Kidney capillary endothelial cell (primary cell): ENCODE results near the gene TM9SF1.

Source experiments
- DNase-seq: peaks from one replicate; pipeline ENCODE4 v3.0.0-alpha.2; 2018; ENCODE audit warnings: low spot score

The TM9SF1 gene

DNA sequence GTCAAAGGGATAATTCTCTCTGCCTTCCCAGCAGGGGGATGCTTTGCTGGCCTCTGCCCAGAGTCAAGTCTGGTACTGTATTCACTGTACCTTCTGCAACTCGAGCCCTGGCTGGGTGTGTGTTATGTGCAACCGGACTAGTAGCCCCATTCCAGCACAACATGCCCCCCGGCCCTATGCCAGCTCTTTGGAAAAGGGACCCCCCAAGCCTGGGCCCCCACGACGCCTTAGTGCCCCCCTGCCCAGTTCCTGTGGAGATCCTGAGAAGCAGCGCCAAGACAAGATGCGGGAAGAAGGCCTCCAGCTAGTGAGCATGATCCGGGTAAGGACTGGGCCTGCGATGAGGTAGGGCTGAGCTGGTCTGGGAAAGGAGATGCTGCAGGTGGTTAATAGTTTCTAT lies 44.7 kb downstream of the TM9SF1 start:
- no peak for DNase-seq

DNA sequence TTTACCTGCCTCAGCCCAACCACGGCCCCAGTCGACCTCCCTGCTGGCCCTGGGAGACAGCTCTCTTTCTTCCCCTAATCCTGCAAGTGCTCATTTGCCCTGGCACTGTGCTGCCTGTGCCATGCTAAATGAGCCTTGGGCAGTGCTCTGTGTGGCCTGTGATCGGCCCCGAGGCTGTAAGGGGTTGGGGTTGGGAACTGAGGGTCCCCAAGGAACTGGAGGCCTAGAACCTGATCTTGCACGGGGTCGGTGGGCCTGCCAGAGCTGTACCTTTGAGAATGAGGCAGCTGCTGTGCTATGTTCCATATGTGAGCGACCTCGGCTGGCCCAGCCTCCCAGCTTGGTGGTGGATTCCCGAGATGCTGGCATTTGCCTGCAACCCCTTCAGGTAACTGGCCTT lies 45.2 kb downstream of the TM9SF1 start:
- DNase-seq, result no peak

DNA sequence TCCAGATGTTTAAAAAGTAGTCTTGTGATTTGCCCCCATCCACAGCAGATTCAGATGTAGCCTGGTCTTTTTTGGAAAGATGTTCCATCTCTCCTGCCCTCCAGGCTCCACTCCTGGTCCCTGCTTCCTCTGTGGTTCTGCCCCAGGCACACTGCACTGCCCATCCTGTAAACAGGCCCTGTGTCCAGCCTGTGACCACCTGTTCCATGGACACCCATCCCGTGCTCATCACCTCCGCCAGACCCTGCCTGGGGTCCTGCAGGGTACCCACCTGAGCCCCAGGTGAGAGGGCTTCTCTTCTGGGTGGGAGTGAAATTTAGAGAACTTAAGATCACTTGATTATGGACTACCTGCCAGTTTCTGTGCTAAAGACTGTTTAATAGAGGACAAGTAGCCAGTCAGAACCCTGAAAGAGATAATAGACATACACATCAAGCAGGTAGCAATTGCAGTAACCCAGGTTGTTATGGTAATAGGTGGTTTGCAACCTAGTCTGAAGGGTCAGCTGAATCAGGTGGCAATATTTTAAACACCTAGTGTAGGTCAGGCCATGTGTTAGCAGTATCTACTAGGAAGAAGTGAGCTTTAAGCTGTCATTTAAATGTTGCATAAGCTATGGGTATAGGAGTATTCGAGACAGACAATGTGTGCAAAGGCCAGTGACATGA lies 45.8 kb downstream of the TM9SF1 start:
- no peak for DNase-seq

DNA sequence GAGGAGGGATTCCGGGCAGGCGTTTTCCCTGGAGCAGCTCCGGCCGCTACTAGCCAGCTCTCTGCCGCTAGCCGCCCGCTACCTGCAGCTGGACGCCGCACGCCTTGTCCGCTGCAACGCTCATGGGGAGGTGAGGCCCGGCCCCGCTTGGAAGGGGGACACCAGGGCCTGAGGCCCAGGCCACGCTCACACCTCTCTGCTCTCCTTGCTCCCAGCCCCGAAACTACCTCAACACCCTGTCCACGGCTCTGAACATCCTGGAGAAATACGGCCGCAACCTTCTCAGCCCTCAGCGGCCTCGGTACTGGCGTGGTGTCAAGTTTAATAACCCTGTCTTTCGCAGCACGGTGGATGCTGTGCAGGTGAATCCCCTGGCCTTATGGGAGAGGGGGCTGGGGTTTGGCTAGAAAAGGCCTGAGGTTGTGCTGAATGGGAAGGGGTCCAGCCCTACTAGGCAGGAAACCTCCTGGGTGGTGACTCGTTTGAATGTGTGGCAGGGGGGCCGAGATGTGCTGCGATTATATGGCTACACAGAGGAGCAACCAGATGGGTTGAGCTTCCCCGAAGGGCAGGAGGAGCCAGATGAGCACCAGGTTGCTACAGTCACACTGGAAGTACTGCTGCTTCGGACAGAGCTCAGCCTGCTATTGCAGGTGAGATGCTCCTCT lies 47.3 kb downstream of the TM9SF1 start:
- DNase-seq, result no peak

DNA sequence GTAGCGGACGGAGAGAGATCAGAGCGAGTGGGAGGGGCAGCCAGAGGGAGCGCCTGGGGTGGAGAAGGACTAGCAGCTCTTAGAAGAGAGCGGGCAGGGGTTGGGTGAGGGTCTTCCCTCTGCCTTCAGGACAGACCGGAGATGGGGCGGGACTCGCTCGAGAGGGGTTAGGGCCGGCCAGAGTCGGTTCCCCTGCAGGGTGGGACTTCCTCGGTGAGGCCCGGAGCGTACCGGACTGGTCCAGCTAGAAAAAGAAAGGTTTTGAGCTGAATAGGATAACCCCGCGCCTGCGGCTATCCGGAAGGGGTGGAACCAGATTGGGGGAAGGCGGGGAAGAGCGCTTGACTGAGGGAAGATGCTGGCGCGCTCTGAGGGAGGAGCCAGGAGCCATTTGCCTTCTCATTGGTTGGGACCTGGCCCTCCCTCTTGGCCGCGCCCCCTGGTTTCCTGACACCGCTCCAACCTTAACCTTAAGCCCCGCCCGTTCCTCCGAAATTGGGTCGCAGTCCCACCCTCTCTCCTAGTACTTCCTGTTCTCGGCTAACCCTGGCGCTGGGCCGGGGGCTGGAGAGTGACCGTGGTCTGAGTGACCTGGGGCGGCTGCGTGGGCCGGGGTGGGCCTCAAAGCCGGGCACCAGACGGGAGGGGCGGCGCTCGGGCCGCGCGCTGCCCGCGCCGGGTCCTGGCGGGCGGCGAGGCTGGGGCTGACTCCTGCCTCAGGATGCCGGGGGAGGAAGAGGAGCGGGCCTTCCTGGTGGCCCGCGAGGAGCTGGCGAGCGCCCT lies 48.1 kb downstream of the TM9SF1 start, which contains the start of gene RNF31:
TSS of gene RNF31 (plus strand) at position 521 of the 783 bp plus-strand sequence. CDS start at position 722, 201 bp downstream.
- DNase-seq, result peak; percentile 99

DNA sequence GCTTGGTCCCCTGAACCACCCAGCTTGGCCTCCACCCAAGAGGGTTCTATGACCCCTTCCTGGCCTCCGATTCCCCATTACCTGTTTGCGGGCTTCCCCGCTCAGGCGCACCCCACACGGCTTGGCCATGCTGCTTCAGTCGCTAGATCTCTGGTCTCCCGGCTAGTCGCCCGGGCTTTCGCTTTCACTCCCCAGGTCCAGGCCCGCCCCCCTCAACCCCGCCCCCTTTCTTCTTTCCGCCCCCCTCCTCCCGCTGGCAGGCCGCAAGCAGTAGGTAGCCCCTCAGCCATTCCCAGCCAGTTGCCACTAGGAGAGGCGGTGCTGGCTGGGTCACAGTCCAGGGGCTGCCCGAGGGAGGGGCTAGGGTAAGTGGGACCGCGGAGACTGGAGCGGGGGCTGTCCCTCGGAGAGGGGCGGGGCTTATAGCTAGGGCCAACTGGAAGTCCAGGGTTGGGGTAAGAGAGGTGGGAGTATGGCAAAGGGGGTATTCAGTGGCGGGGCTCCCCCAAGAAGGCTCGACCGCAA lies 48.7 kb downstream of the TM9SF1 start, which contains the start of gene PSME2:
TSS of gene PSME2 (minus strand) at position 158 of the 525 bp plus-strand sequence. CDS start at position 129, 29 bp downstream.
- DNase-seq, result peak; percentile 94

DNA sequence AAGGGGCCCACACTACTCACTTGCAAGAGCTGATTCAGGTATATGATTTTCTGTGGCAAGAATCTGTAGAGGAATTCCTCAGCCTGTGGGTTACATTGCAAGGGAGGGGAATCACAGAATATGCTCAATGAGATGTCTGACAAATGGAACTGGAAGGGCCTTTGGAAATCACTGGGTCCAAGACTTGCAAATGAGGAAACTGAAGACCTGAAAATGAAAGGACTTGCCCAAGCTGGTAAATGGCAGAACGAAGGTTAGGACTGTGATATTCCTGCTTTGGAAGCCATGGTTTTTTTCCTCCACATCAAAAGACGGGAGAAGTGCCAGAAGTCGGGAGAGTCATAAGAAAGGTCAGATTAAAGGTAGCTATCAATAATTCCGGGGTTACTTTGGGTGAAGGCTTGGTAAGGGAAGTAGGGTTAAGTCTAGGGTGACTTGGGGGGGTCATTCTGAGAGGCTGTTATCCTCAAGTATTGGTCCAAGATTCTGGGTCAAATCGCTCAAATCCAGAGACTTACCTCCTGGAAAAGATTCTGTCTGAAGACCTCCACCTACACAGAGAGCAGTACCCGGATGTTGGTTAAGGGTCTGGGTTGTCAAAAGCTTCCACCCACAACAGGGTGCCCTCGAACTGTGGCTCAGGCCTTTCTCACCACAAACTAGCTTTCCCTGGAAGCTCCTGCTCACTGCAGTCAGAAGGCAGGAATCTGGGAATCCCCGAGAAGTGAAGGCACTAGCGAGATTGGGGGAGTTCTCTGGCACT lies 49.4 kb downstream of the TM9SF1 start:
- no peak for DNase-seq

DNA sequence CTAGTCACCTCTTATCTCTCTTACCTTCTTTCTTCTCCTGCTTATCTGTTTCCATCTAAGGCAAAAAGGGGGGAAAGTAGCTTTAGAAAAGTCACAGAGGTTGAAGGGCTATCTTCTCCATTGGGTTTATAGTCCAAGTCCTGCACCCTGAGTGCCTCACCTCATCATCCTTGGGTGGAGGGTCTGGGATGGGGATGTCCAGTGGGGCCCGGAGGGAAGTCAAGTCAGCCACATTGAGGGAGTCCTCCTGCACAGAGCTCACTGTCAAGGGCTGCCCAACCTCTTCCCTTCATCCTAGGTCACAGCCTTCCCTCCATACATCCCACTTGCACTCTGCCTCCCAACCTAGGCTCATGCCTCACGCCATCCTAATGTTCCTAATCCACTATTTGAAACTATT lies 50.0 kb downstream of the TM9SF1 start:
- no peak for DNase-seq

DNA sequence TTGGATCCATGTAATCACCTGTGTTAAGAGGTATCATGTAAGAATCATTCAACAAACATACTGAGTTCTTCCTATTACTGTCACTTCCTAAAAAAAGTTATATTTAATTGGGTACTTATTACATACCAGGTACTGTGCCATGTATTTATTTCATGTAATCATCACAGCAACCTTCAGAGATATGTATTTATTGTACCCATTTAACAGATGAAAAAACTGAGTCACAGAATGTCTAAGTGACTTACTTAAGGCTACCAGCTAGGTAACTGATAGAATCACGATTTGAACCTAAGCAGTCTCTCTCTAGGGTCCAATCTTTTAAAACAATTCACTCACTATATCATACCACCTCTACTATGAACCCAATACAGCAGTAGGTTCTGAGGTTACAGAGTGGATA lies 50.8 kb downstream of the TM9SF1 start:
- no peak for DNase-seq

DNA sequence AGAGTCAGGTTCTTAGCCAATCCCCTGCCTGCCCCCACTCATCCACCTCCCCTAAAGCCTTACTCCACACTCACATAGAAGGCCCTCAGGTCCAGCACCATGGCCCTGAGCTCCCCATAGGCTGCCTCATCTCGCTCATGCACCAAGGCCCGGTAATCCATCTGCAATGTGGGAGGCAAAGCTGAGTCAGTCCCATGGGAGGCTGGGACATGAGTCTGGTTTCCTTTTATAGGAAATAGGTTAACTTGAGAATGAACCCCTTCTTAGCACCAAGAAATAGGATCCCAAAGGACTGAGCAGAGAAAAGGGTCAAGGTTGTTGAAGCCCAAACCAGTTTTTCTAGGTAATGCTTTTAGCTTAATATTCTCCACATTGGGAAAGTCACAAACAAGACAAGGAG lies 51.7 kb downstream of the TM9SF1 start:
- no peak for DNase-seq

DNA sequence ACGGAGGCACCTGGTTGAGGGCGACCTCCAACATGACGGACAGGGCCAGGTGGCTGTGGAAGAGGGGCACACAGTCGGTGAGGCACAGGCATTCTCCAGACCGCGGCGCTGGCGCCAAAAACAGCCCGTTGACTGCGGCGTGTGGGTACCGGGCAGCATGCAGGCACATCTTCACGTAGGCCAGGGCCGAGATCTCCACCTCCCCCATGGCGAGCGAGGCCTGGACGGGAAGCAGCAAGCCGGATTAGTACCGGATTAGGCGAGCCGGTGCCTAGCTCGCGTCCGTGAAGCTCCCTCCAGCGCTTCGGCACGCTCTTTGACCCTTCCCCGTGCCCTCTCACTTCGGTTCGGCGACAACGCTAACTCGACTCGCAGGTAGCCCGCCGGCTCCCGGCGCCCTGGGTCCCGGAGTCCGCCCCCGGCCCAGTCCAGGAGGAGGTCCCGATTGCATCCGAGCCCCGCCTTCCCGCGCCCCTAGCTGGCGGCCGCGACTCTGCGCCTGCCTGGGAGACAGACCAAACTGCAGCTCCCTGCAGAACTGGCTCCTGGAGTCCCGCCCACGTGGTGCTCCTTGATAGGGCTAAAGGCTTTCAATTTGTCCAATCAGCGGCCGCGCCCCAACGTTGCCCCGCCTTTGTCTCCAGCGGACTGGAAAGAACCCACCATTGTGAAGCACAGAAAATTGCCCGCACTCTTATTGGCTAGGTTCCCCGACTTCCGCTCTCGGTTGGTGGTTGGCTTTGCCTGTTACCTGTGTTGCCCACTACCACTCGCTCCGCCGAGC lies 54.0 kb downstream of the TM9SF1 start, which contains the start of gene EMC9:
TSS of gene EMC9 (minus strand) at position 495 of the 784 bp plus-strand sequence. CDS start at position 208, 287 bp downstream.
- DNase-seq, result peak; percentile 99

DNA sequence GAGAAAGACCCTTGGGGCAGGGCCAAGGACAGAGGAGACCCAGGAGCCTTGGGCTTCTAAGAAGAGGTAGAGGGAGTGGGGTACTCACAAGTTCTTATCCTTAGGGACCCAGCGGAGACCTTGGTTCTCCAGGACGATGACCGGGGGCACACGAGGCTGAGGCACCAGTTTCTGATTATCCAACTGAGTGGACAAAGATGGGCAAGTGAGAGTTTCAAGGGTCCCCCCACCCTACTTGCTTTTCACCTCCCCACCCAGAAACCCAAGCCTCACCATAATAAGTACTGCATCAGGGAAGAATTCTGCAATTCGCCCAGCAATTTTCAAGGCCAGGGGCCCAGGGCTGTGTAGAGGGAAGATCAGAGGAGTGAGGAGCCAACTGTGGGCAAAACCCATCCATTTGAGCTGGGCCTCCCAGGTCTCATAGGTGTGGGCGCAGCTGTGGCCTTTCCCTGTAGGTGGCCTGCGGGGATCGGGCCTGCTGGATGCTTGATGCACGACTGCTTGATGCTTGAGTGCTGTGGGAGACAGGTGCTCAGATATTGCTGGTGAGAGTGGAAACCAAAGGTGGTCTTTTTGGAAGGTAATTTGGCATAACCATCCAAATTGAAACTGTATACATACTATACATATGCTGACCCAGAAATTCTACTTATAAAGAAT lies 55.8 kb downstream of the TM9SF1 start:
- DNase-seq, result no peak
